ENCODE data around the gene MGRN1.

The MGRN1 gene

DNA sequence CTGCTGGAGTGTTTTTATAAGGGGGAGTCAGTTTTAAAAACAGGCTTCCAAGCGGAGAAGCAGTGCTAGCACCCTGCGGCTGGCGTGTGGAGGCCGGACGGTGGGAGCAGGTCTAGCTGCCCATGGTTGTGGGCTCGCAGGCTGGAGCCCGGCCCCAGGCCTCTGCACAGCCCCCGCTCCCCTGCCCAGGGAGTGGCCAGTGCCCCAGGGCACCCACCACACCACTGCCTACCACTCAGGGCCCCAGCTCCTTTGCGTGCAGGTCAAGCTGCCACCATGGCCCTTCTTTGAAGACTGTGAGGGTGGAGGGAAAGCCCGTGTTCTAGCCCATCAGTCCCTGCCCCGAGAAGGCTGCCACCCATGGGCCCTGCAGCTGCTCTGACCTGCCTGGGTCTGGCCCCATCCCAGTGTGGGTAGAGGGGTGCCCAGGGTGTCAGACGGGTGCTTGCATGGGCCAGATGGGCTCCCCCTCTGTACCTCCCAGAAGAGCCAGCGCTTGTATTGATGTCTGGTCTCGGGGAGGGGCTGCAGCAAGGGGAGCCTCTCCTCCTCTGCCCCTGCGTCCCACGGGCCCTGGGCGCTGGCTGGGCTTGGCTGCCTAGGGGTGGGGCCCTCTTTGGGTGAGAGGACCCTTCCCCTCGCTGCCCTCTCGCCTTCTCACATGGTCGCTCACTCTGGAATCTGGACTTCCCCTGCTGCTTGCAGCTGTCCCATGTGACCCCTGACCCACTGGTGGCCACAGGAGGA lies 67.2 kb downstream of the MGRN1 start:
- H2AFZ ChIP-seq (ENCODE audit: low read length): no peak overlapping the region
- H4K20me1 ChIP-seq (ENCODE audit: insufficient read depth, low read length): no peaks in the 10 kb centered on the region
- no peaks in the 10 kb centered on the region for H3K36me3 ChIP-seq (replicated peaks; ENCODE audit: insufficient read depth, low read length)
- H3K27ac ChIP-seq (ENCODE audit: low read length): no peak overlapping the region
- TF ChIP-seq CTCF (IDR thresholded peaks at IDR 0.05; ENCODE audit: low read length): no peak
- no peak for TF ChIP-seq EZH2phosphoT487 (IDR thresholded peaks at IDR 0.05; ENCODE audit: low read length)
- TF ChIP-seq EZH2 (optimal IDR thresholded peaks at IDR 0.05; ENCODE audit: low read depth, low read length): no peak
- no peaks in the 10 kb centered on the region for H3K27me3 ChIP-seq (replicated peaks; ENCODE audit: insufficient read depth, low read length)
- no peaks in the 10 kb centered on the region for H3K9me2 ChIP-seq (replicated peaks; ENCODE audit: insufficient read depth, low read length)
- DNase-seq: no peak
- no peak overlapping the region for H3K9ac ChIP-seq (ENCODE audit: low read length)
- peaks cover 7% of the 10 kb centered on the region; the same call in 1 of the 2 replicates for H3K4me1 ChIP-seq (ENCODE audit: low read length)
- H3K4me2 ChIP-seq (ENCODE audit: low read depth, low read length): no peak overlapping the region
- H3K79me2 ChIP-seq (ENCODE audit: low read length): peaks cover 25% of the 10 kb centered on the region
- H3K4me3 ChIP-seq (ENCODE audit: low read length): no peak overlapping the region
- H3K9me3 ChIP-seq (replicated peaks; ENCODE audit: insufficient read depth, low read length): no peaks in the 10 kb centered on the region
- no peaks in the 10 kb centered on the region for H3F3A ChIP-seq (ENCODE audit: insufficient read depth, low read length)

GRCh38 chr16:4692460-4693295 lies 68.1 kb downstream of the MGRN1 start:
- Histone ChIP-seq H3K9ac (ENCODE audit: low read length) (peak overlapping the region; percentile 57; the same call in 1 of the 2 replicates), H3K4me1 (ENCODE audit: low read length) (peaks cover 7% of the 10 kb centered on the region; the same call in 1 of the 2 replicates), H3K27me3 (replicated peaks; ENCODE audit: insufficient read depth, low read length) (no peaks in the 10 kb centered on the region), H3K4me3 (ENCODE audit: low read length) (peak overlapping the region; percentile 70), H3K9me3 (replicated peaks; ENCODE audit: insufficient read depth, low read length) (no peaks in the 10 kb centered on the region), H3K27ac (ENCODE audit: low read length) (no peak overlapping the region; the same call in 1 of the 2 replicates), H3K4me2 (ENCODE audit: low read depth, low read length) (peak overlapping the region; percentile 89), H3F3A (ENCODE audit: insufficient read depth, low read length) (no peaks in the 10 kb centered on the region), H3K79me2 (ENCODE audit: low read length) (peaks cover 25% of the 10 kb centered on the region), H3K9me2 (replicated peaks; ENCODE audit: insufficient read depth, low read length) (no peaks in the 10 kb centered on the region), H3K36me3 (replicated peaks; ENCODE audit: insufficient read depth, low read length) (no peaks in the 10 kb centered on the region), H4K20me1 (ENCODE audit: insufficient read depth, low read length) (no peaks in the 10 kb centered on the region), H2AFZ (ENCODE audit: low read length) (peak overlapping the region; percentile 71)
- peak; percentile 21 for DNase-seq
- TF ChIP-seq EZH2 (optimal IDR thresholded peaks at IDR 0.05; ENCODE audit: low read depth, low read length) (no peak), EZH2phosphoT487 (IDR thresholded peaks at IDR 0.05; ENCODE audit: low read length) (no peak), CTCF (IDR thresholded peaks at IDR 0.05; ENCODE audit: low read length) (no peak)

GRCh38 chr16:4693296-4693955 lies 68.8 kb downstream of the MGRN1 start, which contains the start of gene NUDT16L1:
Gene NUDT16L1 (plus strand): TSS chr16:4693562. CDS start chr16:4693727, 165 bp downstream.
- Histone ChIP-seq H4K20me1 (ENCODE audit: insufficient read depth, low read length) (no peaks in the 10 kb centered on the region), H3K9ac (ENCODE audit: low read length) (peak within 1 kb of the TSS; percentile 81), H3K4me2 (ENCODE audit: low read depth, low read length) (peak within 1 kb of the TSS; percentile 89), H3F3A (ENCODE audit: insufficient read depth, low read length) (no peaks in the 10 kb centered on the region), H3K79me2 (ENCODE audit: low read length) (peaks cover 25% of the 10 kb centered on the region), H3K36me3 (replicated peaks; ENCODE audit: insufficient read depth, low read length) (no peaks in the 10 kb centered on the region), H3K9me3 (replicated peaks; ENCODE audit: insufficient read depth, low read length) (no peaks in the 10 kb centered on the region), H2AFZ (ENCODE audit: low read length) (peak within 1 kb of the TSS; percentile 71), H3K4me1 (ENCODE audit: low read length) (peaks cover 7% of the 10 kb centered on the region; the same call in 1 of the 2 replicates), H3K4me3 (ENCODE audit: low read length) (peak within 1 kb of the TSS; percentile 95), H3K27me3 (replicated peaks; ENCODE audit: insufficient read depth, low read length) (no peaks in the 10 kb centered on the region), H3K27ac (ENCODE audit: low read length) (no peak within 1 kb of the TSS; the same call in 1 of the 2 replicates), H3K9me2 (replicated peaks; ENCODE audit: insufficient read depth, low read length) (no peaks in the 10 kb centered on the region)
- TF ChIP-seq CTCF (IDR thresholded peaks at IDR 0.05; ENCODE audit: low read length): peak; percentile 12; the same call in 1 of the 2 replicates
- TF ChIP-seq EZH2phosphoT487 (IDR thresholded peaks at IDR 0.05; ENCODE audit: low read length): no peak
- no peak for TF ChIP-seq EZH2 (optimal IDR thresholded peaks at IDR 0.05; ENCODE audit: low read depth, low read length)
- peak; percentile 97 for DNase-seq

Measured in MM.1S (cell line).